K562 (cell line): Measurements from ENCODE around the gene DIPK1B. TPM values are rescaled to one million over a fixed set of nuclear protein-coding genes. Genes with fewer than 3 reads are reported as not detected.

Experiments used
- ATAC-seq: fragments of 200-7000 bp; cut with Tn5 transposase; 3 replicates; pipeline ENCODE4 v1.9.1; 2020; ENCODE audit warnings: moderate library complexity
- BruUV-seq: library from RNA; stranded (reverse); fragments of 400-500 nt; replicated peaks from 2 replicates; lab custom pipeline; 2021; lab: Mats Ljungman, UMichigan
- CTCF ChIA-PET: fragments of 300-600 bp; formaldehyde crosslinking; extraction: SDS; loops from one replicate; lab custom pipeline; 2021; ENCODE audit warnings: low intra/inter-chr PET ratio; lab: Yijun Ruan, JAX
- POLR2A ChIA-PET: fragments of 300-600, 350-650 bp; sonication (Branson Sonifier 250); formaldehyde crosslinking; extraction: SDS; loops from one replicate; lab custom pipeline; 2021; ENCODE audit warnings: antibody characterized with exemption, inconsistent platforms; lab: Yijun Ruan, JAX
- DNase-seq, 4 experiments: peaks; one replicate each; pipeline versions ENCODE4 v3.0.0 to v3.0.0-alpha.2; 2011 to 2018; ENCODE audit warnings: low spot score in 3 of 4, mixed read lengths in 3 of 4; ENCODE audit errors: extremely low read depth in 1 of 4
- FAIRE-seq: peaks from 2 replicates; lab custom pipeline; 2011; peaks lifted over from hg19 to GRCh38; lab: Jason Lieb, UNC
- H2AFZ ChIP-seq: 2 replicates; pipeline ENCODE4 v1.6.0; 2011; ENCODE audit warnings: low read depth, low read length, control low read depth, inconsistent platforms
- H3K27ac ChIP-seq: fragments of 200-600 bp; 3 replicates; pipeline ENCODE4 v1.8.0; 2011; ENCODE audit warnings: low read depth, mild to moderate bottlenecking, control low read depth, inconsistent platforms, low read length, moderate library complexity, mixed read lengths; ENCODE audit errors: extremely low read depth
- H3K27me3 ChIP-seq, 2 experiments: fragments of 300-600 bp in 1 of 2; 2 replicates in 1 of 2; 3 replicates in 1 of 2; pipeline versions ENCODE4 v1.6.0 to v1.8.0; 2011; ENCODE audit warnings: inconsistent platforms in 2 of 2, low read length in 2 of 2, mild to moderate bottlenecking in 1 of 2, mixed read lengths in 1 of 2, moderate library complexity in 1 of 2; ENCODE audit not compliant: control insufficient read depth in 2 of 2, insufficient read depth in 2 of 2
- H3K36me3 ChIP-seq: fragments of 300-600 bp; 3 replicates; pipeline ENCODE4 v1.8.0; 2011; ENCODE audit warnings: mild to moderate bottlenecking, low read length, inconsistent platforms; ENCODE audit not compliant: control insufficient read depth, insufficient read depth
- H3K4me1 ChIP-seq, 2 experiments: fragments of 200-600 bp in 1 of 2; replicated peaks in 1 of 2; 2 replicates in 1 of 2; 3 replicates in 1 of 2; pipeline versions ENCODE4 v1.5.1 to v1.8.0; 2011; ENCODE audit warnings: inconsistent platforms in 2 of 2, low read length in 2 of 2, mild to moderate bottlenecking in 1 of 2, mixed read lengths in 1 of 2, moderate library complexity in 1 of 2; ENCODE audit not compliant: control insufficient read depth in 2 of 2, insufficient read depth in 2 of 2
- H3K4me2 ChIP-seq: 2 replicates; pipeline ENCODE4 v1.6.1; 2011; ENCODE audit warnings: low read length, control low read depth, inconsistent platforms, mixed read lengths; ENCODE audit not compliant: insufficient read depth
- H3K4me3 ChIP-seq: fragments of 200-600 bp; sonication (generic), shearing (Covaris generic); 2 replicates; pipeline ENCODE4 v1.5.1; 2016; ENCODE audit warnings: control low read depth, inconsistent platforms
- H3K79me2 ChIP-seq: fragments of 200-600 bp; 3 replicates; pipeline ENCODE4 v1.8.0; 2011; ENCODE audit warnings: low read length, inconsistent platforms; ENCODE audit not compliant: control insufficient read depth, insufficient read depth
- H3K9ac ChIP-seq, 2 experiments: 2 replicates each; pipeline versions ENCODE4 v1.6.0 to v1.6.1; 2011; ENCODE audit warnings: low read depth in 2 of 2, low read length in 2 of 2, control low read depth in 1 of 2, inconsistent platforms in 1 of 2, mild to moderate bottlenecking in 1 of 2, mixed read lengths in 1 of 2; ENCODE audit not compliant: insufficient read depth in 1 of 2
- H3K9me1 ChIP-seq: one replicate; pipeline ENCODE4 v1.6.0; 2011; ENCODE audit warnings: inconsistent platforms, mild to moderate bottlenecking, low read length, moderate library complexity; ENCODE audit not compliant: control insufficient read depth, insufficient read depth
- H3K9me3 ChIP-seq: replicated peaks from 2 replicates; pipeline ENCODE4 v1.5.1; 2011; ENCODE audit warnings: low read depth, low read length, inconsistent platforms; ENCODE audit not compliant: control insufficient read depth, insufficient read depth
- H4K20me1 ChIP-seq: replicated peaks from 2 replicates; pipeline ENCODE4 v1.6.1; 2011; ENCODE audit warnings: low read length, inconsistent platforms, mixed read lengths; ENCODE audit not compliant: control insufficient read depth, insufficient read depth
- E2F6 ChIP-seq, 2 experiments: IDR thresholded peaks; 2 replicates each; pipeline ENCODE4 v1.6.1; 2011; ENCODE audit warnings: borderline replicate concordance in 1 of 2, control low read depth in 1 of 2, low read depth in 1 of 2, low read length in 1 of 2, mild to moderate bottlenecking in 1 of 2, mixed read lengths in 1 of 2, moderate library complexity in 1 of 2; ENCODE audit not compliant: insufficient read depth in 1 of 2, insufficient read length in 1 of 2, poor library complexity in 1 of 2, severe bottlenecking in 1 of 2; ENCODE audit errors: extremely low read depth in 1 of 2
- MGA ChIP-seq: fragments of 450-650 bp; IDR thresholded peaks from 2 replicates; pipeline ENCODE4 v1.6.1; 2016; ENCODE audit warnings: mild to moderate bottlenecking, moderate library complexity
- NFIC ChIP-seq: fragments of 450-650 bp; IDR thresholded peaks from 2 replicates; pipeline ENCODE4 v1.6.1; 2017; ENCODE audit warnings: mild to moderate bottlenecking, inconsistent platforms
- SAFB ChIP-seq: fragments of 200-400 bp; formaldehyde crosslinking; IDR thresholded peaks from 2 replicates; pipeline ENCODE4 v1.6.1; 2017; ENCODE audit warnings: low read depth, low read length, borderline replicate concordance
- WGBS: fragments of 100-300 bp; shearing (Covaris generic); methylation state at CpG from one replicate; pipeline ENCODE4 v1.1.6; 2016; ENCODE audit warnings: low coverage, mixed read lengths; ENCODE audit not compliant: insufficient coverage; ENCODE audit errors: missing lambda C conversion rate; 5-methylcytosine and 5-hydroxymethylcytosine counted together
- in situ Hi-C: fragments of 300-500 bp; cut with MboI; formaldehyde crosslinking; loops from 4 replicates; pipeline ENCODE4 v1.15.0; 2018; ENCODE audit warnings: inconsistent platforms, mixed read lengths
- intact Hi-C: fragments of 100-400 bp; cut with micrococcal nuclease; formaldehyde crosslinking; loops from 2 replicates; pipeline ENCODE4 v1.14.2; 2022
- polyA plus RNA-seq, 8 experiments: library from polyadenylated mRNA; depleted of rRNA in 4 of 8; stranded (reverse) in 5 of 8; unstranded in 3 of 8; fragments of >200 nt; fragmentation: Nextera tagmentation in 2 of 8; fragmentation: Illumina TruSeq in 1 of 8; extraction: Ambion mirVana in 2 of 8; extraction: Trizol in 1 of 8; gene quantifications; 2 replicates each; pipeline versions ENCODE4 v1.2.1 to v1.2.3, GENCODE V29; 2011 to 2014; ENCODE audit warnings: inconsistent platforms in 1 of 8, missing spikeins in 1 of 8
- total RNA-seq, 7 experiments: library from RNA; depleted of rRNA in 6 of 7; stranded (reverse); fragments of >200 nt in 6 of 7; fragmentation: Illumina TruSeq in 2 of 7; extraction: Trizol in 2 of 7; gene quantifications; 2 replicates each; pipeline versions ENCODE4 v1.2.1 to v1.2.3, GENCODE V29; 2011 to 2021; ENCODE audit warnings: low replicate concordance in 1 of 7

The DIPK1B gene
- total and polyA plus RNA-seq, 9 of the 15 experiments (the other 6 are each of a cell fraction or from before 2014, with no cell fraction given): 0.08 to 22.3 (median 5.9) TPM

GRCh38 chr9:136740971-136741882, 28.9 kb downstream of the DIPK1B start:
- ChIA-PET POLR2A (interaction anchor here (1.7 to 2.2 kb wide), 2 partner anchors 11 to 13 kb away, joined by 13 read pairs; no protein-coding TSS in a partner anchor), CTCF (no interaction called here)
- no peaks in the 10 kb centered on the region for H4K20me1 ChIP-seq
- intact Hi-C loops: no loop called here
- no peaks in the 10 kb centered on the region for H3K36me3 ChIP-seq
- H3K9ac ChIP-seq: peak overlapping the region in 1 of 2 experiments; percentile 85; a peak in 2 of 4 replicates
- no peak overlapping the region for H3K27ac ChIP-seq
- H3K4me1 ChIP-seq: peaks cover 16 to 74% of the 10 kb centered on the region in 2 experiments
- DNase-seq: peak in 2 of 4 experiments; percentile 60 to 66
- H2AFZ ChIP-seq: peak overlapping the region; percentile 70
- no peaks in the 10 kb centered on the region for H3K9me1 ChIP-seq
- no peak overlapping the region for H3K4me2 ChIP-seq
- in situ Hi-C loops: no loop called here
- H3K27me3 ChIP-seq: peaks cover 0 to 5% of the 10 kb centered on the region in 2 experiments; a peak in 3 of 5 replicates
- BruUV-seq: no TSS peak
- no peaks in the 10 kb centered on the region for H3K9me3 ChIP-seq
- peak; percentile 7; the same call in 1 of the 3 replicates for ATAC-seq
- no peaks in the 10 kb centered on the region for H3K79me2 ChIP-seq
- FAIRE-seq: no peak
- H3K4me3 ChIP-seq: no peak overlapping the region
- WGBS: 26% methylated on average over 18 of the region's 37 CpGs
- TF ChIP-seq SAFB (0 out of 2 replicates have a peak, but pooled peaks have one; percentile 29), E2F6 (IDR thresholded peaks at IDR 0.05; ENCODE audit: borderline replicate concordance in 1 of 2, extremely low read depth in 1 of 2, insufficient read depth in 1 of 2, insufficient read length in 1 of 2, low read depth in 1 of 2, low read length in 1 of 2, poor library complexity in 1 of 2, severe bottlenecking in 1 of 2) (peak; percentile 52 to 62), NFIC (peak; percentile 73), MGA (peak; percentile 84)
